Measurements from ENCODE around the gene GAA.

GAA gene

GRCh38 chr17:80138856-80139426 is 37.6 kb downstream of the GAA start:
- H3F3A ChIP-seq (ENCODE audit: insufficient read depth): no peaks in the 10 kb centered on the region
- peaks cover 15% of the 10 kb centered on the region for H3K79me2 ChIP-seq (ENCODE audit: insufficient read depth, low read length)
- no peaks in the 10 kb centered on the region for H3K9me2 ChIP-seq (replicated peaks; ENCODE audit: insufficient read depth, low read length)
- no peak overlapping the region for H3K4me3 ChIP-seq (ENCODE audit: insufficient read depth, low read length, poor library complexity, severe bottlenecking)
- H3K27me3 ChIP-seq (ENCODE audit: low read length): no peaks in the 10 kb centered on the region
- no peak overlapping the region for H3K27ac ChIP-seq (ENCODE audit: low read depth, low read length)
- TF ChIP-seq EZH2phosphoT487 (conservative IDR thresholded peaks at IDR 0.05; ENCODE audit: low read length): no peak
- TF ChIP-seq, protein P1, sequence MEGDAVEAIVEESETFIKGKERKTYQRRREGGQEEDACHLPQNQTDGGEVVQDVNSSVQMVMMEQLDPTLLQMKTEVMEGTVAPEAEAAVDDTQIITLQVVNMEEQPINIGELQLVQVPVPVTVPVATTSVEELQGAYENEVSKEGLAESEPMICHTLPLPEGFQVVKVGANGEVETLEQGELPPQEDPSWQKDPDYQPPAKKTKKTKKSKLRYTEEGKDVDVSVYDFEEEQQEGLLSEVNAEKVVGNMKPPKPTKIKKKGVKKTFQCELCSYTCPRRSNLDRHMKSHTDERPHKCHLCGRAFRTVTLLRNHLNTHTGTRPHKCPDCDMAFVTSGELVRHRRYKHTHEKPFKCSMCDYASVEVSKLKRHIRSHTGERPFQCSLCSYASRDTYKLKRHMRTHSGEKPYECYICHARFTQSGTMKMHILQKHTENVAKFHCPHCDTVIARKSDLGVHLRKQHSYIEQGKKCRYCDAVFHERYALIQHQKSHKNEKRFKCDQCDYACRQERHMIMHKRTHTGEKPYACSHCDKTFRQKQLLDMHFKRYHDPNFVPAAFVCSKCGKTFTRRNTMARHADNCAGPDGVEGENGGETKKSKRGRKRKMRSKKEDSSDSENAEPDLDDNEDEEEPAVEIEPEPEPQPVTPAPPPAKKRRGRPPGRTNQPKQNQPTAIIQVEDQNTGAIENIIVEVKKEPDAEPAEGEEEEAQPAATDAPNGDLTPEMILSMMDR (IDR thresholded peaks at IDR 0.05; ENCODE audit: insufficient read depth, low read length, poor library complexity, severe bottlenecking): no peak
- H3K4me2 ChIP-seq (ENCODE audit: low read depth, low read length, poor library complexity, severe bottlenecking): no peak overlapping the region
- no peak overlapping the region for H2AFZ ChIP-seq (ENCODE audit: low read depth, low read length, severe bottlenecking)
- H3K9me3 ChIP-seq (ENCODE audit: insufficient read depth, low read length): no peaks in the 10 kb centered on the region
- peaks cover 1% of the 10 kb centered on the region; the same call in 1 of the 2 replicates for H4K20me1 ChIP-seq (ENCODE audit: low read depth, low read length)
- H3K9ac ChIP-seq (ENCODE audit: low read length): no peak overlapping the region
- H3K36me3 ChIP-seq (ENCODE audit: low read length): peaks cover 57% of the 10 kb centered on the region

DNA sequence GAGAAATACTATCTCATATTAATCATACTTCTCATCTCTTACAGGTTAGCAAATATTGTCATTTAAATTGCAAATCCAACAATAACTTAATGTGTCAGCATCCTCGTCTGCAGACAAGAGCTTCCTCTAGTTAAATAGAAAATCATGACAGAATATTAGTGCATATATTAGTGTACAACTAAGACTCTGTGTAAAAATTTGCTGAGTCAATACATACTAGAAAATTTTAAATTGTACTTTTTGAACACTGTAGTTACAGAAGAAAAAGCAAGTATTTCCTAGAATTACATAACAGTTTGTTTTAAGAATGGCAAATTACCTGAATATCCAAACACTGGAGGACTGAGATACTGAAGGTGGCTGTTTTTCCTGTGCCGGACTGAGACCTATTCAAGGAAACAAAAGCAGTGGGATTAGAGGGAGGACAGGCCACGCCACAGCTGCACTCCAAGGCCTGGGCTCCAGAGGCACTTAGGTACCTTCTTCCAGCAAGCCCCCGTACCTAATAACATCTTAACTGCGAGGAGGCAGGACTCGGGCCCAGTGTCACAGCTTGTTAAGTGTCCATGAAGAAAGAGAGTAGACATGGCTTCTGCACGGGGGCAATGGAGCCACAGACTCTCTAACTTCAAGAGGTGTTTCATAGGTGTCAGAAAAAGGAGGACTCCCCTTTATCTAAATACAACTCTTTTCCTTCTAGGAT is 40.2 kb downstream of the GAA start:
- peaks cover 42% of the 10 kb centered on the region for H3K79me2 ChIP-seq (ENCODE audit: insufficient read depth, low read length)
- peaks cover 56% of the 10 kb centered on the region for H3K36me3 ChIP-seq (ENCODE audit: low read length)
- H3K9me3 ChIP-seq (ENCODE audit: insufficient read depth, low read length): no peaks in the 10 kb centered on the region
- H3K27me3 ChIP-seq (ENCODE audit: low read length): no peaks in the 10 kb centered on the region
- no peak overlapping the region for H2AFZ ChIP-seq (ENCODE audit: low read depth, low read length, severe bottlenecking)
- H3K4me3 ChIP-seq (ENCODE audit: insufficient read depth, low read length, poor library complexity, severe bottlenecking): no peak overlapping the region
- no peaks in the 10 kb centered on the region for H3K9me2 ChIP-seq (replicated peaks; ENCODE audit: insufficient read depth, low read length)
- no peaks in the 10 kb centered on the region for H3F3A ChIP-seq (ENCODE audit: insufficient read depth)
- H4K20me1 ChIP-seq (ENCODE audit: low read depth, low read length): peaks cover 22% of the 10 kb centered on the region
- no peak overlapping the region for H3K9ac ChIP-seq (ENCODE audit: low read length)
- no peak overlapping the region for H3K27ac ChIP-seq (ENCODE audit: low read depth, low read length)
- TF ChIP-seq, protein P1 (IDR thresholded peaks at IDR 0.05; ENCODE audit: insufficient read depth, low read length, poor library complexity, severe bottlenecking): no peak
- TF ChIP-seq EZH2phosphoT487 (conservative IDR thresholded peaks at IDR 0.05; ENCODE audit: low read length): no peak
- H3K4me2 ChIP-seq (ENCODE audit: low read depth, low read length, poor library complexity, severe bottlenecking): no peak overlapping the region

GRCh38 chr17:80142929-80143328 is 41.5 kb downstream of the GAA start:
- Histone ChIP-seq H2AFZ (ENCODE audit: low read depth, low read length, severe bottlenecking) (no peak overlapping the region), H3K27me3 (ENCODE audit: low read length) (no peaks in the 10 kb centered on the region), H3K9me3 (ENCODE audit: insufficient read depth, low read length) (no peaks in the 10 kb centered on the region), H3K9me2 (replicated peaks; ENCODE audit: insufficient read depth, low read length) (no peaks in the 10 kb centered on the region), H4K20me1 (ENCODE audit: low read depth, low read length) (peaks cover 22% of the 10 kb centered on the region), H3K9ac (ENCODE audit: low read length) (no peak overlapping the region), H3K4me2 (ENCODE audit: low read depth, low read length, poor library complexity, severe bottlenecking) (no peak overlapping the region), H3K27ac (ENCODE audit: low read depth, low read length) (no peak overlapping the region), H3K4me3 (ENCODE audit: insufficient read depth, low read length, poor library complexity, severe bottlenecking) (no peak overlapping the region), H3K79me2 (ENCODE audit: insufficient read depth, low read length) (peaks cover 44% of the 10 kb centered on the region), H3F3A (ENCODE audit: insufficient read depth) (no peaks in the 10 kb centered on the region), H3K36me3 (ENCODE audit: low read length) (peaks cover 51% of the 10 kb centered on the region)
- no peak for TF ChIP-seq EZH2phosphoT487 (conservative IDR thresholded peaks at IDR 0.05; ENCODE audit: low read length)
- TF ChIP-seq, protein P1 (IDR thresholded peaks at IDR 0.05; ENCODE audit: insufficient read depth, low read length, poor library complexity, severe bottlenecking): no peak
